Measurements from ENCODE around the gene RAB18. TPM values are rescaled to one million over a fixed set of nuclear protein-coding genes. Genes with fewer than 3 reads are reported as not detected.

Gene RAB18
- total and polyA plus RNA-seq, 2 of the 8 experiments (the other 6 are each of a cell fraction or from before 2014, with no cell fraction given): 14.7 to 69.7 TPM

DNA sequence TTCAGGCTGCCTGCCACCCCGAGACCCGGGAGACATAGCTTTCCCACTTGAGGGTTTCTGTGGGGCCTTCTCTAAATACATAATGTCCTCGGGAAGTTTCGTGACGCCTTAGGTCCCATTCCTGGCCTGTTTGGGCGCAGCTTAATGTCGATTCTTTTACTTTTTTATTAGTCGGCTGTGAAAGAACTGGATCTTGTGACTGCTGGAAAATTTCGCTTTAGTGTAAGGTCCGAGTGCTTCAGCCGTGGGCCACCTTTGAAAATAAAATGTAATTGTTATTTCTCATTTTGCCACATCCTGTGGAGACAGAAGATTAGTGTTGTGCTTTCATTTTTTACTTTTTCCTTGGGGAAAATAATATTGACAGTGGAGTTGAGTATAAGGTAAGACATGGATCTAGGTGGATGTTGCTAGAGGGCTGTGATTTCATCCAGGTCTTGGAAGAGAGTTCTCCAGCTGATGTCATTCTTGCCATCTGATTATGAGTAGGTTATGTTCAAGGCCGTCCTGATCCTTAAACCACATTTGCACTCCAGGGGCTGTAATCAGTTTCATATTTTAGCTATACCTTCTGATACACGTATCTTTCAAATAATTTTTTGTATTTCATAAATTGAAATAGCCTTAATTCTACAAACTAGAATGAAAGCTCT is 830 bp downstream of the RAB18 start:
- Histone ChIP-seq H2BK12ac (ENCODE audit: low read depth, low read length) (no peak overlapping the region), H3K27ac (ENCODE audit: low read depth, low read length) (no peak overlapping the region), H3K9ac (replicated peaks in 1 of 4; ENCODE audit: extremely low read depth in 1 of 4, low read depth in 3 of 4, low read length in 3 of 4) (peak overlapping the region; percentile 60 to 86 (median 71)), H3K36me3 (ENCODE audit: control insufficient read depth in 2 of 4, insufficient read depth in 4 of 4, low read length in 3 of 4) (no peaks in the 10 kb centered on the region), H3K4me3 (ENCODE audit: extremely low read depth in 1 of 4, insufficient read depth in 2 of 4, low read depth in 3 of 4, low read length in 4 of 4) (peak overlapping the region; percentile 76 to 89 (median 82)), H3K23ac (ENCODE audit: insufficient read length) (no peak overlapping the region), H3K4me1 (replicated peaks in 1 of 4; ENCODE audit: control insufficient read depth in 3 of 4, insufficient read depth in 4 of 4, low read length in 3 of 4) (no peaks in the 10 kb centered on the region), H3K27me3 (replicated peaks in 1 of 4; ENCODE audit: control insufficient read depth in 3 of 4, extremely low read depth in 1 of 4, insufficient read depth in 3 of 4, low read length in 3 of 4) (no peaks in the 10 kb centered on the region), H3K56ac (replicated peaks; ENCODE audit: insufficient read length, low read depth, low read length) (no peak overlapping the region), H3K4me2 (ENCODE audit: insufficient read depth in 1 of 2, low read depth in 2 of 2, low read length in 2 of 2) (peak overlapping the region; percentile 55 to 76), H2BK120ac (replicated peaks; ENCODE audit: low read depth, low read length) (no peak overlapping the region), H3K4ac (replicated peaks; ENCODE audit: insufficient read length, low read depth, low read length) (no peak overlapping the region), H4K8ac (ENCODE audit: extremely low read depth, insufficient read depth, low read length) (no peak overlapping the region; the same call in 1 of the 2 replicates), H2AK5ac (ENCODE audit: low read depth, low read length) (no peak overlapping the region), H2BK15ac (ENCODE audit: low read length) (no peak overlapping the region), H3K9me3 (ENCODE audit: insufficient read depth in 2 of 2, low read depth in 1 of 2, low read length in 1 of 2) (no peaks in the 10 kb centered on the region), H4K91ac (replicated peaks; ENCODE audit: insufficient read length, low read length) (no peak overlapping the region), H3K14ac (ENCODE audit: insufficient read length) (no peak overlapping the region), H3K18ac (ENCODE audit: extremely low read depth, low read length) (no peak overlapping the region), H3K79me1 (ENCODE audit: low read depth, low read length) (no peaks in the 10 kb centered on the region), H3K23me2 (ENCODE audit: low read depth, low read length) (no peaks in the 10 kb centered on the region), H2BK5ac (ENCODE audit: low read depth, low read length) (no peak overlapping the region), H4K20me1 (replicated peaks in 1 of 2; ENCODE audit: control insufficient read depth in 1 of 2, insufficient read depth in 2 of 2, low read length in 2 of 2) (no peaks in the 10 kb centered on the region), H4K5ac (ENCODE audit: insufficient read length, low read depth, low read length) (no peak overlapping the region), H2AFZ (ENCODE audit: low read length) (no peak overlapping the region), H3K79me2 (ENCODE audit: control insufficient read depth in 1 of 2, insufficient read depth in 2 of 2, low read length in 2 of 2) (peaks cover 5 to 48% of the 10 kb centered on the region in 2 experiments; a peak in 3 of 4 replicates), H2BK20ac (ENCODE audit: low read length) (no peak overlapping the region)
- WGBS, 2 experiments (ENCODE audit: extremely low coverage in 1 of 2, insufficient coverage in 1 of 2, insufficient read length in 1 of 2, insufficient replicate concordance in 2 of 2, low coverage in 1 of 2, low lambda C conversion rate in 2 of 2, missing lambda C conversion rate in 1 of 2): 18% methylated on average over 13 of the region's 13 CpGs; no CpG with 5 or more reads in 1 of the 2 experiments
- FAIRE-seq: no peak
- DNase-seq (ENCODE audit: low read depth in 1 of 2, low spot score in 2 of 2): no peak
- POLR2A ChIA-PET (ENCODE audit: partially characterized antibody): interaction anchor here (0.7 to 1.5 kb wide), 3 partner anchors 22 to 242 kb away, joined by 3 to 4 read pairs (median 3); no protein-coding TSS in a partner anchor
- CTCF ChIA-PET (ENCODE audit: partially characterized antibody): interaction anchor here (0.6 to 1.5 kb wide), 4 partner anchors 22 to 513 kb away, joined by 3 to 4 read pairs (median 4); no protein-coding TSS in a partner anchor
- TF ChIP-seq, protein P1, sequence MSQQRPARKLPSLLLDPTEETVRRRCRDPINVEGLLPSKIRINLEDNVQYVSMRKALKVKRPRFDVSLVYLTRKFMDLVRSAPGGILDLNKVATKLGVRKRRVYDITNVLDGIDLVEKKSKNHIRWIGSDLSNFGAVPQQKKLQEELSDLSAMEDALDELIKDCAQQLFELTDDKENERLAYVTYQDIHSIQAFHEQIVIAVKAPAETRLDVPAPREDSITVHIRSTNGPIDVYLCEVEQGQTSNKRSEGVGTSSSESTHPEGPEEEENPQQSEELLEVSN (IDR thresholded peaks at IDR 0.05): no peak
- no peak for TF ChIP-seq POLR2AphosphoS5 (IDR thresholded peaks at IDR 0.05; ENCODE audit: low read depth, low read length)
- TF ChIP-seq, protein P2, sequence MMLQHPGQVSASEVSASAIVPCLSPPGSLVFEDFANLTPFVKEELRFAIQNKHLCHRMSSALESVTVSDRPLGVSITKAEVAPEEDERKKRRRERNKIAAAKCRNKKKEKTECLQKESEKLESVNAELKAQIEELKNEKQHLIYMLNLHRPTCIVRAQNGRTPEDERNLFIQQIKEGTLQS (IDR thresholded peaks at IDR 0.05; ENCODE audit: insufficient read depth, low read depth, low read length): no peak
- no peak for TF ChIP-seq CEBPB (IDR thresholded peaks at IDR 0.05; ENCODE audit: low read depth, low read length)
- TF ChIP-seq CBX8 (IDR thresholded peaks at IDR 0.05; ENCODE audit: borderline replicate concordance, low read depth, low read length): no peak
- no peak for TF ChIP-seq NRF1 (IDR thresholded peaks at IDR 0.05; ENCODE audit: low read depth, low read length)
- no peak for TF ChIP-seq BRCA1 (IDR thresholded peaks at IDR 0.05; ENCODE audit: low read depth, low read length)
- TF ChIP-seq HDAC2 (IDR thresholded peaks at IDR 0.05; ENCODE audit: borderline replicate concordance in 1 of 2, low read depth in 2 of 2, low read length in 2 of 2): no peak
- no peak for TF ChIP-seq SIX5 (IDR thresholded peaks at IDR 0.05; ENCODE audit: low read depth, low read length)
- TF ChIP-seq EGR1 (IDR thresholded peaks at IDR 0.05; ENCODE audit: borderline replicate concordance, low read depth, low read length): no peak
